CD4-positive, alpha-beta T cell treated with Interleukin-15 for 4 hours (primary cell): ENCODE data around the gene LSM11.

ENCODE experiments used
- DNase-seq: peaks from one replicate; pipeline ENCODE4 v3.0.0-alpha.2; 2020; ENCODE audit warnings: low spot score

The LSM11 gene

DNA sequence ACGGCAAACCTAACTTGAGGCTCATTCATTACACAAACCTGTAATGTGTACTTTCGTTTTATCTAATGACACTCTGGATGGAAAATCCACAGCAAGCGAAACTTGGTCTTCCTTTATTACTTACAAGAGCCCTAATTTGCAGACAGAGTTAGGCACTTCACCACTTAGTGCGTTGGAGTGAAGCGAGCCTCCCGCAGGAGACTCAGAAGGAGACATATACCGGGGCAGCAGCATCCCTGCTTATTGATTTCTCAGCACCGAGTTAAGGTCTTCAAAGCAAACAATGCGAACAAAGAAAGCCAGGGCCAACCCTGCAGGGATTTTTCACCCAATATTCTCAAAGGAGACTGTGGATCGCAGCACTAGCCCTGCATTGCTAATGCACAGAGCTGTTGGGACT is 28.6 kb downstream of the LSM11 start:
- no peak for DNase-seq

DNA sequence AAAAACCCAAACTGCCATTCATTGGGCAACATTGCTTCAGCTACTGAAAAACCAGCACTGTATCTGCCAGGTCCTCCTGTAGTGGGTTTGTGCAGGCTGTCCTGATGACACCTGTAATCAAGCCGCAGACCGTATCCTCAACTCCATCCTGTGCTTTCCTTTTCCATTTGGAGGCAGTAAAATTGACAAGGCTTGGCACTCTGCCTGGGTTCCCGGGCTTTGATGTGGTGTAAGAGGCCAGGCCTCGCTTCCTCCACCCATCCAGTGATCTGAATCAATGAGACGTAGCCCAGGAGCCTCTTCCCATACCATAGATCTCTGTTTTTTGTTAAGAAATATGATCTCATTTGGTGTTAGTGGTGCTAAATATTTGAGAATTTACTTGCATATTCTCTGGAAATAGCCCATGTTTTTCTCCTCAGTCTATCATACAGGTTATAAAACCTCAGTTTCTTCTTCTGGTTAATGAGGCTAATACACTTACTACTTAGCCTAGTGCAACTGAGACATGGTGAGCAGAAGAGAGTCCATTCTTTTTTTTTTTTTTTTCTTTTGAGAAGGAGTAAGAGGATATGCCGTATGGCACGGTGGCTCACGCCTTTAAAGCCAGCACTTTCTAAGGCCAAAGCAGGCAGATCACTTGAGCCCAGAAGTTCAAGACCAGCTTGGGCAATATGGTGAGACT is 34.8 kb downstream of the LSM11 start:
- no peak for DNase-seq

- no peak for DNase-seq
Observed at GRCh38 chr5:157779221-157779620, 35.7 kb downstream of the LSM11 start.

- DNase-seq = no peak
Observed at GRCh38 chr5:157785801-157786200, 42.3 kb downstream of the LSM11 start.

GRCh38 chr5:157793301-157793700 is 49.8 kb downstream of the LSM11 start:
- no peak for DNase-seq

DNA sequence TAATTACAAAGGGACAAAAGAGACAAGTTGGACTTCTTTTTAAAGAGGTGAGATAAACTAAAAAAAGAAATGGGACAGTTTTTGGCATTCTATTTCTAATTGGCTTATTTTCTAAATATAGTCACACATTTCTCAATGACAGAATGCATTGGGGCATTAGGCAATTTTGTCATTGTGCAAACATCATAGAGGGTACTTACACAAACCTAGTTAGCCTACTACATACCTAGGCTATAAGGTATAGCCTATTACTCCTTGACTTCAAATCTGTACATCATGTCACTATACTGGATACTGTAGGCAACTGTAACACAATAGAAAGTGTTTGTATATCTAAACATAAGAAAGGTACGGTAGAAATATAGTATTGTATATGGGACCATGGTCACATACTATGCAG is 56.1 kb downstream of the LSM11 start:
- no peak for DNase-seq

GRCh38 chr5:157800137-157800536 is 56.6 kb downstream of the LSM11 start:
- DNase-seq = no peak

DNA sequence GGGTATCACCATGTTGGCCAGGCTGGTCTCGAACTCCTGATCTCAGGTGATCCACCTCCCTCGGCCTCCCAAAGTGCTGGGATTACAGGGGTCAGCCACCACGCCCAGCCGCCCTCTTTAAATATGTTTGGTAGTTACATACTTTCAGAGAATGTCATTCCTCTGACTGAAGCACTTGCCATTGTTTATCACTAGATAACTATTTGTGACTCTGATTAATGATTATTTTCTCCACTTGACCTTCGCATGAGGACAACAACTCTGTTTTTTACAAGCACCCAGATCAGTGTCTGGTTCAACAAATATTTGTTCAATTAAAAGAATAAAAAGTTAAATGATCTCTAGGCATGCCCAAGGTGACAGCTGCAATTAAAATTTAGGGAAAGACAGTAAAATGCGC is 59.2 kb downstream of the LSM11 start:
- DNase-seq = no peak

- no peak for DNase-seq
Observed at GRCh38 chr5:157808043-157808442, 64.5 kb downstream of the LSM11 start.
